ENCODE measurements around the gene TMPRSS11B. TPM values are rescaled to one million over a fixed set of nuclear protein-coding genes. Genes with fewer than 3 reads are reported as not detected.

Gene TMPRSS11B
- total RNA-seq, 1 donor from 2014 or later: 0.27 TPM

DNA sequence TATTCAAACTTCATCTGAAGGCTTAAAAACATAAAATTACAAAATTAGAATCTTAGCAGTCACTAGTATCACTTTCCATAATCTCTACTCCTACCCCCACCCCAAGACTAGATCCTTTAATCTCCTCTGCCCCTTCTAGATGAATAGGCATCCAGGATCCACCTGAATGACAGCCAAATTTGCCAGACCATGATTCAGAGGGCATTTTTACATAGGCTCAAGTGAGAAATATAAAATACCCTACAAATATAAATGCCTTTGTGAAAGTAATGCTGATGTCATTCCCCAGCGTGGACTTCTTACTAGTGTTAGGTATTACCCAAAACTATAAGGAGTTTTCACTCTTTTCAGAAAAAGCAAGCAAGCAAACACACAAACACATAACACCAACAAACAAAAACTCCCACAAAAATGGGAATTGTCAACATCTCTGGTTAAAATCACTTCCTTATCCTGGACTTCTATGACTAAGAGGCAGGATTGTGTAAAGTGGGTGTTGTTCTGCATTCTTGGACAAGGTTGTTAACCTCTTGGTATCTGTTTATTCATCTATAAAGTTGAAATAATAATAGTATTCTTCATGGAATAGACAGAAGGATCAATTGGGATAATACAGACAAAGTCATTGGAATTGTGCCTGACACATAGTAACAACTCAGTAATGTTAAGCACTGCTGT lies 64.5 kb downstream of the TMPRSS11B start:
- H3K27ac ChIP-seq (ENCODE audit: low read depth, low read length): no peak overlapping the region
- TF ChIP-seq, protein P1, sequence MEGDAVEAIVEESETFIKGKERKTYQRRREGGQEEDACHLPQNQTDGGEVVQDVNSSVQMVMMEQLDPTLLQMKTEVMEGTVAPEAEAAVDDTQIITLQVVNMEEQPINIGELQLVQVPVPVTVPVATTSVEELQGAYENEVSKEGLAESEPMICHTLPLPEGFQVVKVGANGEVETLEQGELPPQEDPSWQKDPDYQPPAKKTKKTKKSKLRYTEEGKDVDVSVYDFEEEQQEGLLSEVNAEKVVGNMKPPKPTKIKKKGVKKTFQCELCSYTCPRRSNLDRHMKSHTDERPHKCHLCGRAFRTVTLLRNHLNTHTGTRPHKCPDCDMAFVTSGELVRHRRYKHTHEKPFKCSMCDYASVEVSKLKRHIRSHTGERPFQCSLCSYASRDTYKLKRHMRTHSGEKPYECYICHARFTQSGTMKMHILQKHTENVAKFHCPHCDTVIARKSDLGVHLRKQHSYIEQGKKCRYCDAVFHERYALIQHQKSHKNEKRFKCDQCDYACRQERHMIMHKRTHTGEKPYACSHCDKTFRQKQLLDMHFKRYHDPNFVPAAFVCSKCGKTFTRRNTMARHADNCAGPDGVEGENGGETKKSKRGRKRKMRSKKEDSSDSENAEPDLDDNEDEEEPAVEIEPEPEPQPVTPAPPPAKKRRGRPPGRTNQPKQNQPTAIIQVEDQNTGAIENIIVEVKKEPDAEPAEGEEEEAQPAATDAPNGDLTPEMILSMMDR (IDR thresholded peaks at IDR 0.05; ENCODE audit: insufficient read depth, low read depth, low read length): no peak
- TF ChIP-seq EZH2 (IDR thresholded peaks at IDR 0.05; ENCODE audit: insufficient read depth, low read length): no peak
- no peaks in the 10 kb centered on the region for H3K79me2 ChIP-seq (ENCODE audit: insufficient read depth, low read length)
- H3K4me1 ChIP-seq (ENCODE audit: insufficient read depth, low read length): no peaks in the 10 kb centered on the region
- H3K9me3 Mint-ChIP-seq (ENCODE audit: unreplicated experiment): no peaks in the 10 kb centered on the region
- H4K20me1 ChIP-seq (ENCODE audit: insufficient read depth, low read length): no peaks in the 10 kb centered on the region
- no peaks in the 10 kb centered on the region for H3K27me3 ChIP-seq (ENCODE audit: insufficient read depth, low read length)
- H3K36me3 Mint-ChIP-seq (ENCODE audit: low read depth, unreplicated experiment): no peaks in the 10 kb centered on the region
- H3K9ac ChIP-seq (ENCODE audit: low read length): no peak overlapping the region
- H3K9me3 ChIP-seq (ENCODE audit: insufficient read depth, low read depth, low read length): no peaks in the 10 kb centered on the region
- H3K4me2 ChIP-seq (ENCODE audit: low read length): no peak overlapping the region
- no peaks in the 10 kb centered on the region for H3K36me3 ChIP-seq (ENCODE audit: insufficient read depth, low read length)
- no peak overlapping the region for H2AFZ ChIP-seq (ENCODE audit: low read depth, low read length)
- no peak for FAIRE-seq
- no peaks in the 10 kb centered on the region for H3K27me3 Mint-ChIP-seq (ENCODE audit: low read depth, unreplicated experiment)
- H3K4me1 Mint-ChIP-seq (ENCODE audit: low read depth, unreplicated experiment): peaks cover 3% of the 10 kb centered on the region
- no peak overlapping the region for H3K27ac Mint-ChIP-seq (ENCODE audit: unreplicated experiment)
- no peak overlapping the region for H3K4me3 ChIP-seq (ENCODE audit: insufficient read depth, low read depth, low read length)
- peak; percentile 46 for DNase-seq (ENCODE audit: low read depth)
- H3K4me3 Mint-ChIP-seq (ENCODE audit: unreplicated experiment): no peak overlapping the region

DNA sequence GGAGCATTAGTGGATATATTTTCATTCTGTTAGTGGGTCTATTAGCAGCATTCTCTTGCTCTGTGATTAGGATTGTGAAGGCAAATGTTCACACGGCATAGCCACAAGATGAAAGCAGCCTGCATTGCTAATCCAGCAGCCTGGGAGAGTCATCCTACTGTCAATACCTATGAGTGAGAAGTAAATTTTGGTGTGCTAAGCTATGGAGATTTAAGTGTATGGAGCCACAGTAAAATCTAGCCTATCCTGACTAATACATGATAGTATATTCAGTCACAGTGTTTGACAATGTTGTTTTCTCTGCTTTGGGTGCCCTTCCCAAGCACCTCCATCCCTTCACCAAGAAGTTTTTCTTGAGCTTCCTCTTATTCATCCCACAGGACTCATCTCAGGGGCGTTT lies 68.6 kb downstream of the TMPRSS11B start:
- Mint-ChIP-seq H3K9me3 (ENCODE audit: unreplicated experiment) (no peaks in the 10 kb centered on the region), H3K36me3 (ENCODE audit: low read depth, unreplicated experiment) (peaks cover 2% of the 10 kb centered on the region), H3K4me3 (ENCODE audit: unreplicated experiment) (no peak overlapping the region), H3K27ac (ENCODE audit: unreplicated experiment) (no peak overlapping the region), H3K4me1 (ENCODE audit: low read depth, unreplicated experiment) (peaks cover 3% of the 10 kb centered on the region), H3K27me3 (ENCODE audit: low read depth, unreplicated experiment) (no peaks in the 10 kb centered on the region)
- no peaks in the 10 kb centered on the region for H3K79me2 ChIP-seq (ENCODE audit: insufficient read depth, low read length)
- H3K4me1 ChIP-seq (ENCODE audit: insufficient read depth, low read length): no peaks in the 10 kb centered on the region
- TF ChIP-seq EZH2 (IDR thresholded peaks at IDR 0.05; ENCODE audit: insufficient read depth, low read length): no peak
- TF ChIP-seq, protein P1 (IDR thresholded peaks at IDR 0.05; ENCODE audit: insufficient read depth, low read depth, low read length): no peak
- no peak overlapping the region for H3K4me2 ChIP-seq (ENCODE audit: low read length)
- H3K9me3 ChIP-seq (ENCODE audit: insufficient read depth, low read depth, low read length): no peaks in the 10 kb centered on the region
- H3K36me3 ChIP-seq (ENCODE audit: insufficient read depth, low read length): no peaks in the 10 kb centered on the region
- H3K9ac ChIP-seq (ENCODE audit: low read length): no peak overlapping the region
- no peaks in the 10 kb centered on the region for H4K20me1 ChIP-seq (ENCODE audit: insufficient read depth, low read length)
- FAIRE-seq: no peak
- no peak overlapping the region for H3K4me3 ChIP-seq (ENCODE audit: insufficient read depth, low read depth, low read length)
- DNase-seq (ENCODE audit: low read depth): no peak
- peak overlapping the region; percentile 46 for H2AFZ ChIP-seq (ENCODE audit: low read depth, low read length)
- no peak overlapping the region for H3K27ac ChIP-seq (ENCODE audit: low read depth, low read length)
- no peaks in the 10 kb centered on the region for H3K27me3 ChIP-seq (ENCODE audit: insufficient read depth, low read length)

Other genes starting within 250 kb of the TMPRSS11B start
- 0.27 TPM in 1 of 2 replicates, not detected in the other for gene TMPRSS11F, start 115.8 kb downstream of the TMPRSS11B start, total RNA-seq
- gene YTHDC1, start 104.4 kb upstream of the TMPRSS11B start, total RNA-seq: 87.3 and 95.9 TPM in 2 replicates
- 0.41 TPM in 1 of 2 replicates, not detected in the other for gene TMPRSS11E, start 201.8 kb upstream of the TMPRSS11B start, total RNA-seq

Data from astrocyte (in vitro differentiated cells and primary cell).